ENCODE results near the gene DCDC2C.

DNA sequence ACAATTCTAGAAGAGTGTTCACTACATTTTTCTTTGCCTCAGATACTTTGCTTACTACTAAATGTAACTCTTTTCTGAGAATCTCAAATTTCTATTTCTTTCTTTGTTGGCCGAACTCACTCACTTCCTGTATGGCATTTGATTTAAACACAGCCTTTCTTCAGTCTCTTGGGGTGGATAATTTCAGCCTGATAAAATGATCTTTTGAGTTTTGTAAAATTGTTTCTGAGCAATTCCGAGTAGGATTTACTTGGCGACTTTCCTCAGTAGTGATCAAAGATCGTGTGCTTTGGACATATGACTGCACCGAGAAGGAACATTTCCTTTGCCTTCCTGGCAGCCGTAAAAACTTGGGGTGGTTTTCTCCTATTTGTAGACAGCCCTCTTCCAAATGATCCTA lies 127.4 kb downstream of the DCDC2C start:
- TF ChIP-seq FOXM1 (IDR thresholded peaks at IDR 0.05; ENCODE audit: low read depth), result no peak
- no peak for TF ChIP-seq EZH2phosphoT487 (IDR thresholded peaks at IDR 0.05; ENCODE audit: borderline replicate concordance, low read depth)
- TF ChIP-seq TEAD4 (IDR thresholded peaks at IDR 0.05; ENCODE audit: borderline replicate concordance, insufficient read depth), result no peak
- TF ChIP-seq, protein P1, sequence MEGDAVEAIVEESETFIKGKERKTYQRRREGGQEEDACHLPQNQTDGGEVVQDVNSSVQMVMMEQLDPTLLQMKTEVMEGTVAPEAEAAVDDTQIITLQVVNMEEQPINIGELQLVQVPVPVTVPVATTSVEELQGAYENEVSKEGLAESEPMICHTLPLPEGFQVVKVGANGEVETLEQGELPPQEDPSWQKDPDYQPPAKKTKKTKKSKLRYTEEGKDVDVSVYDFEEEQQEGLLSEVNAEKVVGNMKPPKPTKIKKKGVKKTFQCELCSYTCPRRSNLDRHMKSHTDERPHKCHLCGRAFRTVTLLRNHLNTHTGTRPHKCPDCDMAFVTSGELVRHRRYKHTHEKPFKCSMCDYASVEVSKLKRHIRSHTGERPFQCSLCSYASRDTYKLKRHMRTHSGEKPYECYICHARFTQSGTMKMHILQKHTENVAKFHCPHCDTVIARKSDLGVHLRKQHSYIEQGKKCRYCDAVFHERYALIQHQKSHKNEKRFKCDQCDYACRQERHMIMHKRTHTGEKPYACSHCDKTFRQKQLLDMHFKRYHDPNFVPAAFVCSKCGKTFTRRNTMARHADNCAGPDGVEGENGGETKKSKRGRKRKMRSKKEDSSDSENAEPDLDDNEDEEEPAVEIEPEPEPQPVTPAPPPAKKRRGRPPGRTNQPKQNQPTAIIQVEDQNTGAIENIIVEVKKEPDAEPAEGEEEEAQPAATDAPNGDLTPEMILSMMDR (IDR thresholded peaks at IDR 0.05), result no peak
- TF ChIP-seq, protein P2, sequence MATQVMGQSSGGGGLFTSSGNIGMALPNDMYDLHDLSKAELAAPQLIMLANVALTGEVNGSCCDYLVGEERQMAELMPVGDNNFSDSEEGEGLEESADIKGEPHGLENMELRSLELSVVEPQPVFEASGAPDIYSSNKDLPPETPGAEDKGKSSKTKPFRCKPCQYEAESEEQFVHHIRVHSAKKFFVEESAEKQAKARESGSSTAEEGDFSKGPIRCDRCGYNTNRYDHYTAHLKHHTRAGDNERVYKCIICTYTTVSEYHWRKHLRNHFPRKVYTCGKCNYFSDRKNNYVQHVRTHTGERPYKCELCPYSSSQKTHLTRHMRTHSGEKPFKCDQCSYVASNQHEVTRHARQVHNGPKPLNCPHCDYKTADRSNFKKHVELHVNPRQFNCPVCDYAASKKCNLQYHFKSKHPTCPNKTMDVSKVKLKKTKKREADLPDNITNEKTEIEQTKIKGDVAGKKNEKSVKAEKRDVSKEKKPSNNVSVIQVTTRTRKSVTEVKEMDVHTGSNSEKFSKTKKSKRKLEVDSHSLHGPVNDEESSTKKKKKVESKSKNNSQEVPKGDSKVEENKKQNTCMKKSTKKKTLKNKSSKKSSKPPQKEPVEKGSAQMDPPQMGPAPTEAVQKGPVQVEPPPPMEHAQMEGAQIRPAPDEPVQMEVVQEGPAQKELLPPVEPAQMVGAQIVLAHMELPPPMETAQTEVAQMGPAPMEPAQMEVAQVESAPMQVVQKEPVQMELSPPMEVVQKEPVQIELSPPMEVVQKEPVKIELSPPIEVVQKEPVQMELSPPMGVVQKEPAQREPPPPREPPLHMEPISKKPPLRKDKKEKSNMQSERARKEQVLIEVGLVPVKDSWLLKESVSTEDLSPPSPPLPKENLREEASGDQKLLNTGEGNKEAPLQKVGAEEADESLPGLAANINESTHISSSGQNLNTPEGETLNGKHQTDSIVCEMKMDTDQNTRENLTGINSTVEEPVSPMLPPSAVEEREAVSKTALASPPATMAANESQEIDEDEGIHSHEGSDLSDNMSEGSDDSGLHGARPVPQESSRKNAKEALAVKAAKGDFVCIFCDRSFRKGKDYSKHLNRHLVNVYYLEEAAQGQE (IDR thresholded peaks at IDR 0.05; ENCODE audit: low read depth, low read length), result no peak
- no peak for TF ChIP-seq POLR2AphosphoS5 (IDR thresholded peaks at IDR 0.05; ENCODE audit: low read depth, low read length)
- TF ChIP-seq TAF1 (IDR thresholded peaks at IDR 0.05; ENCODE audit: borderline replicate concordance, low read depth, low read length), result no peak
